T-helper 17 cell (primary cell): ENCODE data around the gene HSD11B1L. TPM values are rescaled to one million over a fixed set of nuclear protein-coding genes. Genes with fewer than 3 reads are reported as not detected.

ENCODE experiments used
- ATAC-seq: fragments of 150-1000 bp; cut with Tn5 transposase; 2 replicates; pipeline ENCODE4 v1.10.0; 2021; ENCODE audit warnings: mild to moderate bottlenecking, moderate library complexity
- DNase-seq, 3 donors: peaks; one replicate each; pipeline versions ENCODE4 v3.0.0 to v3.0.0-alpha.2; 2020 to 2021
- H3K9me3 ChIP-seq: one replicate; pipeline ENCODE4 v1.7.0; 2013; ENCODE audit warnings: low read length, mild to moderate bottlenecking; ENCODE audit not compliant: control insufficient read depth, poor library complexity, severe bottlenecking
- H3K27ac Mint-ChIP-seq: one replicate; pipeline ENCODE4 v1.8.0; 2022; ENCODE audit warnings: mild to moderate bottlenecking, moderate library complexity, mixed read lengths
- H3K27me3 Mint-ChIP-seq: one replicate; pipeline ENCODE4 v1.8.0; 2022; ENCODE audit warnings: mixed read lengths
- H3K36me3 Mint-ChIP-seq: one replicate; pipeline ENCODE4 v1.8.0; 2022; ENCODE audit warnings: low read depth, mixed read lengths
- H3K4me1 Mint-ChIP-seq: one replicate; pipeline ENCODE4 v1.8.0; 2022; ENCODE audit warnings: mild to moderate bottlenecking, mixed read lengths
- H3K4me3 Mint-ChIP-seq: one replicate; pipeline ENCODE4 v1.8.0; 2022; ENCODE audit warnings: mild to moderate bottlenecking, moderate library complexity, mixed read lengths
- total RNA-seq, 4 donors: library from RNA in 2 of 4; stranded (reverse) in 2 of 4; gene quantifications; one replicate each; pipeline ENCODE4 v1.2.3 and lab custom pipeline; 2022 to 2026

The HSD11B1L gene
- total RNA-seq, 2 donors from 2014 or later = 1.4 to 3.1 TPM

GRCh38 chr19:5651361-5651760, 29.5 kb upstream of the HSD11B1L start:
- H3K27me3 Mint-ChIP-seq = no peaks in the 10 kb centered on the region
- ATAC-seq (no peak), DNase-seq (no peak)
- peaks cover 12% of the 10 kb centered on the region for H3K4me1 Mint-ChIP-seq
- peaks cover 11% of the 10 kb centered on the region for H3K36me3 Mint-ChIP-seq
- H3K4me3 Mint-ChIP-seq = no peak overlapping the region
- H3K9me3 ChIP-seq = no peaks in the 10 kb centered on the region
- peak overlapping the region; percentile 41 for H3K27ac Mint-ChIP-seq

- peaks cover 6% of the 10 kb centered on the region for H3K36me3 Mint-ChIP-seq
- H3K4me3 Mint-ChIP-seq = peak overlapping the region; percentile 12
- ATAC-seq (no peak), DNase-seq (no peak)
- H3K9me3 ChIP-seq = no peaks in the 10 kb centered on the region
- no peaks in the 10 kb centered on the region for H3K27me3 Mint-ChIP-seq
- H3K4me1 Mint-ChIP-seq = peaks cover 4% of the 10 kb centered on the region
- no peak overlapping the region for H3K27ac Mint-ChIP-seq
These were observed 28.6 kb upstream of the HSD11B1L start for GRCh38 chr19:5652261-5652660.

- no peak for ATAC-seq
- Mint-ChIP-seq H3K27ac (peak overlapping the region; percentile 34), H3K36me3 (peaks cover 8% of the 10 kb centered on the region)
These were observed 25.9 kb upstream of the HSD11B1L start for GRCh38 chr19:5654931-5655330.

GRCh38 chr19:5655412-5655811, 25.4 kb upstream of the HSD11B1L start:
- DNase-seq (no peak), ATAC-seq (no peak)
- peaks cover 8% of the 10 kb centered on the region for H3K36me3 Mint-ChIP-seq
- H3K27me3 Mint-ChIP-seq = no peaks in the 10 kb centered on the region
- H3K4me3 Mint-ChIP-seq = no peak overlapping the region
- H3K9me3 ChIP-seq = no peaks in the 10 kb centered on the region
- H3K27ac Mint-ChIP-seq = peak overlapping the region; percentile 34
- no peaks in the 10 kb centered on the region for H3K4me1 Mint-ChIP-seq

More at GRCh38 chr19:5654931-5655330, 25.9 kb upstream of the HSD11B1L start:
- DNase-seq = no peak
- Mint-ChIP-seq H3K27me3 (no peaks in the 10 kb centered on the region), H3K4me1 (no peaks in the 10 kb centered on the region), H3K4me3 (no peak overlapping the region)
- H3K9me3 ChIP-seq = no peaks in the 10 kb centered on the region

GRCh38 chr19:5661483-5661882, 19.3 kb upstream of the HSD11B1L start:
- no peak overlapping the region for H3K27ac Mint-ChIP-seq
- ATAC-seq (no peak), DNase-seq (no peak)
- no peaks in the 10 kb centered on the region for H3K27me3 Mint-ChIP-seq
- no peaks in the 10 kb centered on the region for H3K4me1 Mint-ChIP-seq
- H3K4me3 Mint-ChIP-seq = peak overlapping the region; percentile 31
- H3K36me3 Mint-ChIP-seq = peaks cover 2% of the 10 kb centered on the region
- H3K9me3 ChIP-seq = no peaks in the 10 kb centered on the region

GRCh38 chr19:5663904-5664303, 16.9 kb upstream of the HSD11B1L start:
- Mint-ChIP-seq H3K36me3 (no peaks in the 10 kb centered on the region), H3K27ac (peak overlapping the region; percentile 65), H3K27me3 (no peaks in the 10 kb centered on the region), H3K4me3 (no peak overlapping the region), H3K4me1 (no peaks in the 10 kb centered on the region)
- ATAC-seq = no peak
- no peak for DNase-seq
- no peaks in the 10 kb centered on the region for H3K9me3 ChIP-seq

GRCh38 chr19:5664515-5664914, 16.3 kb upstream of the HSD11B1L start:
- Mint-ChIP-seq H3K4me1 (no peaks in the 10 kb centered on the region), H3K27me3 (no peaks in the 10 kb centered on the region), H3K27ac (no peak overlapping the region), H3K36me3 (no peaks in the 10 kb centered on the region), H3K4me3 (no peak overlapping the region)
- H3K9me3 ChIP-seq = no peaks in the 10 kb centered on the region
- DNase-seq (no peak), ATAC-seq (no peak)

GRCh38 chr19:5665781-5666513, 14.9 kb upstream of the HSD11B1L start:
- no peak overlapping the region for H3K4me3 Mint-ChIP-seq
- no peaks in the 10 kb centered on the region for H3K4me1 Mint-ChIP-seq
- no peaks in the 10 kb centered on the region for H3K27me3 Mint-ChIP-seq
- H3K9me3 ChIP-seq = no peaks in the 10 kb centered on the region
- H3K36me3 Mint-ChIP-seq = no peaks in the 10 kb centered on the region
- no peak for ATAC-seq
- DNase-seq = no peak
- peak overlapping the region; percentile 8 for H3K27ac Mint-ChIP-seq

- DNase-seq (no peak), ATAC-seq (no peak)
- Mint-ChIP-seq H3K36me3 (no peaks in the 10 kb centered on the region), H3K27ac (peak overlapping the region; percentile 37), H3K4me3 (no peak overlapping the region), H3K4me1 (peaks cover 2% of the 10 kb centered on the region), H3K27me3 (no peaks in the 10 kb centered on the region)
- H3K9me3 ChIP-seq = no peaks in the 10 kb centered on the region
These were observed 13.8 kb upstream of the HSD11B1L start for GRCh38 chr19:5666921-5667610.

GRCh38 chr19:5667751-5668271, 13.0 kb upstream of the HSD11B1L start:
- H3K9me3 ChIP-seq = no peaks in the 10 kb centered on the region
- DNase-seq (no peak), ATAC-seq (no peak)
- Mint-ChIP-seq H3K4me3 (no peak overlapping the region), H3K4me1 (peaks cover 2% of the 10 kb centered on the region), H3K27me3 (no peaks in the 10 kb centered on the region), H3K27ac (peak overlapping the region; percentile 37), H3K36me3 (no peaks in the 10 kb centered on the region)

GRCh38 chr19:5669212-5669611, 11.6 kb upstream of the HSD11B1L start:
- no peaks in the 10 kb centered on the region for H3K36me3 Mint-ChIP-seq
- H3K27ac Mint-ChIP-seq = no peak overlapping the region

GRCh38 chr19:5671600-5671999, 9.2 kb upstream of the HSD11B1L start:
- no peak overlapping the region for H3K27ac Mint-ChIP-seq
- no peaks in the 10 kb centered on the region for H3K9me3 ChIP-seq
- H3K4me1 Mint-ChIP-seq = peaks cover 5% of the 10 kb centered on the region
- ATAC-seq (no peak), DNase-seq (no peak)
- no peak overlapping the region for H3K4me3 Mint-ChIP-seq
- no peaks in the 10 kb centered on the region for H3K36me3 Mint-ChIP-seq
- no peaks in the 10 kb centered on the region for H3K27me3 Mint-ChIP-seq

More at GRCh38 chr19:5669212-5669611, 11.6 kb upstream of the HSD11B1L start:
- no peak overlapping the region for H3K4me3 Mint-ChIP-seq
- DNase-seq (no peak), ATAC-seq (no peak)
- H3K27me3 Mint-ChIP-seq = no peaks in the 10 kb centered on the region
- H3K9me3 ChIP-seq = no peaks in the 10 kb centered on the region
- H3K4me1 Mint-ChIP-seq = peaks cover 2% of the 10 kb centered on the region

- Mint-ChIP-seq H3K36me3 (no peaks in the 10 kb centered on the region), H3K27me3 (no peaks in the 10 kb centered on the region), H3K27ac (no peak overlapping the region), H3K4me3 (no peak overlapping the region), H3K4me1 (peaks cover 5% of the 10 kb centered on the region)
- ATAC-seq = no peak
- no peak for DNase-seq
- H3K9me3 ChIP-seq = no peaks in the 10 kb centered on the region
These were observed 7.9 kb upstream of the HSD11B1L start for GRCh38 chr19:5672708-5673459.
